Smooth muscle cell of the brain vasculature (primary cell): Measurements from ENCODE around the gene SHISA3.
"Not testable (repeated sequence)": the region's sequence is repeated elsewhere in the genome, so short reads cannot be mapped to it uniquely, and the experiment has no call there.

Experiments used
- DNase-seq: peaks from one replicate; pipeline ENCODE4 v3.0.0-alpha.2; 2012; ENCODE audit warnings: low read depth, low spot score

SHISA3 gene

DNA sequence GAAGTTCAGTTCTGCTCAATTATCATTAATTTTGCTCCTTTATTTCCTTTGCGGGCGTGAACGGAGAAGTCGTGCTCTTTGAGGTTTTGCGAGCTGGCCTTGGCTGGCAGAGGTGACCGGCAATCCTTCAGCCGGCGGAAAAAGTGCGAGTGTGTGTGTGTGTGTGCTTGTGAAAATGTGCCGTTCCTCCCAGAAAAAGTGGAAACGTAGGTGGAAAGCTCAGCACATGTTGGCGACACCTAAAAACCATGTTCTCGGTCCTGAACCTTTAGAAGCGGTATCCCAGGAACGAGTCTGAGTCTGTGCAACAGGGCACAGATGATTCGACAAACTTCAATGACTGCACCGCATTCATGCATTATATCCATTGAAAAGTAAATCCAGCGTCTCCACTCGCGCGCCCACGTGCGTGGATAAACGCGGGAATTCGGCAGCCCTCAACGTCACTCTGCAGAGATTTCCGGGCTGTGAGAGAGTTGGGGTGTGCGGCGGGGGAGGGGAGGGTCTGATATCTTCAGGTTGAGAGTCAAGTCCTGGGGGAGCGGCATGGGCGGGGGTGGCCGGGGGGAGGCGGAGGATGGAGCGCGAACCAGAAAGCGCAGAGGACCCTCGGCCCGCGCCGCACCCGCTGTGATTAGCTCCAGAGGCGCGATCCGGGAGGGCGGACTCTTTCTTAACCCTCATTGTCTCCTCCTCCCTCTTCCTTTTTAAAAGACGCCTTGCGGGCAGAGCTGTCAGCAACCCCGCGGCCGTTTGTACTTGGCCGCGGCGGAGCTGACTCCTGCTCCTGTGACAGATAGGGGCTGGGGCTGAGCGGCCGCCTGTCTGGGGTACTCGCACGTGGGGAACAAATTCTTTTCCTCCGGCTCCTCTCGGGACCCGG is at the start of gene SHISA3:
Gene SHISA3, plus strand, starts transcription at position 737 of the 883 bp plus-strand sequence. CDS start 569 bp downstream, outside the sequence.
- DNase-seq, result no peak

DNA sequence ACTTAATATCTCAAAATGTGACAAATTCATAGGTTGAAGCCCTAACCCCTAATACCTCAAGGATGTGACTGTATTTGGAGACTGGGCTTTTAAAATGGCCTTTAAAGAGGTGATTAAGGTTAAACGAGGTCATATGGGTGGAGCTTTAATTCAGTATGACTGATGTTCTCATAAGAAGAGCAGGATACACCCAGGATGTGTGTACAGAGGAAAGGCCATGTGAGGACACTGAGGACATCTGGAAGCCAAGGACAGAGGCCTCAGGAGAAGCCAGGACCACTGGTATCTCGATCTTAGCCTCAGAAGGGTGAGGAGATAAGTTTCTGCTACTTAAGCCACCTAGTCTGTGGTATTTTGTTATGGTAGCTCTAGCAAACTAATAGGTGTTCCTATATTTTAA is 49.0 kb upstream of the SHISA3 start:
- DNase-seq, result no peak

- no peak for DNase-seq
Observed at GRCh38 chr4:42348692-42349091, 48.6 kb upstream of the SHISA3 start.

GRCh38 chr4:42350611-42351182 is 46.6 kb upstream of the SHISA3 start:
- DNase-seq, result no peak

DNA sequence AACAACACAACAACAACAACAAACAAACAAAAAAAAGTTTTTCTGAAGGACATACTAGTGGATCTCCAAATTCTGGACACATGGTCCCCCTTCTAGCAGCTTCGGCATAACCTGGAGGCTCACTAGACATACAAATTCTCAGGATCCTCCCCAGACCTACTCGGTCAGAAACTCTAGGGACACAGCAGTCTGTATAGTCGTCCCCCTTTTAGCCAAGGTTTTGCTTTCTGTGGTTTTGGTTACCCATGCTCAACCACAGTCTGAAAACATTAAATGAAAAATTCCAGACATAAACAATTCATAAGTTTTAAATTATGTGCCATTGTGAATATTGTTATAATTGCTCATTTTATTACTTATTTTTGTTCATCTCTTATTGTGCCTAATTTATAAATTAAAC is 45.2 kb upstream of the SHISA3 start:
- DNase-seq, result no peak

GRCh38 chr4:42357325-42357724 is 40.0 kb upstream of the SHISA3 start:
- DNase-seq, result no peak

DNA sequence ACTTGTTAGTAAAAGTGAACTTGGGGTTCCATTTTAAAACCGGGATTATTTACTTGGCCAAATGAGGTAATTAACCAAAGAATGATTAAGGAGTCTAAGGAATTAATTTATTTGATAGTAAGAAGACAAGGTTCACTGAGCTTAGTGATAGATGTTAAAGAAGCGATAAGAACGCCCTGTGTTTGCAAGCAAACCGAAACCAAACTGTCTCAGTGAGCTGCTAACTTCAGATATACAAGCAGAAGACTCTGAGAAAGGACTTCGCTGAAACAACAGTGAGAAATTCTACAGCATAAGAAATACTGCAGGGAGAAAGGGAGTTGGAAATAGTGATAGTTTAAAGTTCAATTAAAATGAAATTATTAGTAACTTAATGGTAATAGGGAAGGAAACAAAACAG is 37.6 kb upstream of the SHISA3 start:
- DNase-seq, result no peak

DNA sequence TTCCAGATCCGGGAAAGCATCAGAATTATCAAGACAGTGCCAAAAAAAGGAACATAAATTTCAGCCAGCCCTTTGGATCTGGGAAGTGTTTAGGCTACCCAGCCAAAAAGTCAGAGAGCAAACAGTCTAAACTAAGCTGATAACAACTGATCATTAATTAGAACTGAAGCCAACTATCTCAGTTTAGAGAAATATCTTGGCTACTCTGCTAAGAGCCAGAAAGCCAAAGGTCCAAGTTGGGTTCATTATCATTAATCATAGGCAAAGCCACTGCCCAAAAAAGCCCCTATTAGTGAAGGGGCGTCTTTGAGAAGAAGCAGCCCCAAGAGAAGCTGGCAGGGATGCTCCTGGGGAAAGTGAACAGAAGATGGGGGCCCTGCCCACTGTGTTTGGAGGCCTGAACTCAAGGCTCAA is 37.0 kb upstream of the SHISA3 start:
- DNase-seq, result no peak

DNA sequence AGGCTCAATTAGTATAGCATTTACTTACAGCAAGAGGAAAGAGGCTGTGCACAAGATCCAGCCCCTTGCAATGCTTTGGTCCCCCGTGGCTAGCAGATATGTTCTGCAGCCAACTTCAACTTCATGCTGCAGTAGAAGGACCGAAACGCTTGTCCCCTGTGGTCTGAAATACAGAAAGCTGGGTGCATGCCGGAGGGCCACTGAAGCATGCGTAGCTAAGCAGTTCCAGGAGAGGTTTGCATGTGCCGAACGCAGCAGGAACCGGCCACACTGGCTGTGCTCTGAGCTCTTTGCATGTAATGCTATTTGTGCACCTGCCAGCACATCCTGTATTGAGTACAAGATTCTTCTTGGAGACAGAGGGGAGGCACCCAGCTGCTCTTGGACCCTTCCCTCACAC is 35.8 kb upstream of the SHISA3 start:
- no peak for DNase-seq

GRCh38 chr4:42362591-42362990 is 34.7 kb upstream of the SHISA3 start:
- DNase-seq, result no peak

DNA sequence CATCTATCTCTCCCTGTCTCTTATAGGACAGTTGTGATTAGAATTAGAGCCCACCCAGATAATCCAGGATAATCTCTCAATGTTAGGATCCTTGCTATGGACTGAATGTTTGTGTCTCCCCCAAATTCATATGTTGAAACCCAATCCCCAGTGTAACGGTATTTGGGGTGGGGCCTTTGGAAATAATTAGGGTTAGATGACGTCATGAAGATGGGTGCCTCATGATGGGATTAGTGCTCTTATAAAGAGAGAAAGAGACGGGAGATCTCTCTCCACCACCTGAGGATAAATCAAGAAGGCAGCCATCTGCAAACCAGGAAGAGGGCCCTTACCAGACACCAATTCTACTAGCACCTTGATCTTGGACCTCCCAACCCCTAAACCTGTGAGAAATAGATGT is 33.7 kb upstream of the SHISA3 start:
- no peak for DNase-seq

DNA sequence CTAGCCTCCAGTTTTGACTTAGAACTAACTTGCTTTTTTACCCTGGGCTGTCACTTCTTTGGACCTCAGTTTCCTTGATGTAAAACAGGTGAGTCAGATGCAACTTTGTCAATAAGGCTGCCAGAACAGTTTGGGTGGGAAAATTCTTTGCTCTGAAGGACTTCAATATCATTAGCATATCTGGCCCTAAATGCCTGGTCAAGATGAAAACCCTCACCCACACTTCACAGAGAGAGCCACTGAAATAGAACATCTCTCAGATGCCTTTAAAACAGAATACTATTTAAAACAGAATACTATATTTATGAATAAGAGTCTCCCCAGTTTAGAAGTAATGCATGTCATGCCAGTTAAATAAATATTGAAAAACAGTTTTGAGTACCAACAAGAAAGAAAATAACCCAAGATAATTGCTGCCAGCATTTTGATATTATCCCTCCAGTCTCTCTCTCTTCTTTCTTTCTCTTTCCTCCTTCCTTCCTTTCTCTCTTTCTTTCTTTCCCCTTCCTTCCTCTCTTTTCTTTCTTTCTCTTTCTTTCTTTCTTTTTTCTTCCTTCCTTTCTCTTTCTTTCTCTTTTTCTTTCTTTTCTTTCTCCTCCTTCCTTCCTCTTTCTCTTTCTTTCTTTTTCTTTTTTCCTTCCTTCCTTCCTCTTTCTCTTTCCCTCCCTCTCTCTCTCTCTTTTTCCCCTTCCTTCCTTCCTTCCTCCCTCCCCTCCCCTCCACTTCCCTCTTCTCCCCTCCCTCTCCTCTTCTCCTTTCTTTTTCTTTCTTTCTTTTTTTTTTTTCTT is 32.8 kb upstream of the SHISA3 start:
- DNase-seq, result no peak

DNA sequence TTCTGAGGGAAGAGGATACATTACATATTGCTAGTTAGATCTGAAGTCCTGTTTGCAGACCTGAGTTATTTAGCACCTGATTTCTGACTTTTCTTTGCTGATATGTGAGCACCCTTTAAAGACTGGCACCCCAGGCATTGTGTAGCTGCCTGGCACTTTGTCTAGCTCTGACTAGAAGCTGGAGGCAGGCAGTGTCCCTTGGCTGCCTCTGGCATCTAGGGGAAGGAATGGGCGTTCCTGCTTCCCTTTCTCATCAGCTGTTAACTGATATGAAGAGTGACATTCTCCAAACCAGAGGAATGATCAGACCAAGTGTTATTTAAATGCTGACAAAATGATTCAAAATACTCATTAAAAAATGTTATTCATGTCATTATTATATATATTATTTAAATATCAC is 30.3 kb upstream of the SHISA3 start:
- DNase-seq, result no peak

- DNase-seq, result no peak
Observed at GRCh38 chr4:42369489-42369888, 27.8 kb upstream of the SHISA3 start.

DNA sequence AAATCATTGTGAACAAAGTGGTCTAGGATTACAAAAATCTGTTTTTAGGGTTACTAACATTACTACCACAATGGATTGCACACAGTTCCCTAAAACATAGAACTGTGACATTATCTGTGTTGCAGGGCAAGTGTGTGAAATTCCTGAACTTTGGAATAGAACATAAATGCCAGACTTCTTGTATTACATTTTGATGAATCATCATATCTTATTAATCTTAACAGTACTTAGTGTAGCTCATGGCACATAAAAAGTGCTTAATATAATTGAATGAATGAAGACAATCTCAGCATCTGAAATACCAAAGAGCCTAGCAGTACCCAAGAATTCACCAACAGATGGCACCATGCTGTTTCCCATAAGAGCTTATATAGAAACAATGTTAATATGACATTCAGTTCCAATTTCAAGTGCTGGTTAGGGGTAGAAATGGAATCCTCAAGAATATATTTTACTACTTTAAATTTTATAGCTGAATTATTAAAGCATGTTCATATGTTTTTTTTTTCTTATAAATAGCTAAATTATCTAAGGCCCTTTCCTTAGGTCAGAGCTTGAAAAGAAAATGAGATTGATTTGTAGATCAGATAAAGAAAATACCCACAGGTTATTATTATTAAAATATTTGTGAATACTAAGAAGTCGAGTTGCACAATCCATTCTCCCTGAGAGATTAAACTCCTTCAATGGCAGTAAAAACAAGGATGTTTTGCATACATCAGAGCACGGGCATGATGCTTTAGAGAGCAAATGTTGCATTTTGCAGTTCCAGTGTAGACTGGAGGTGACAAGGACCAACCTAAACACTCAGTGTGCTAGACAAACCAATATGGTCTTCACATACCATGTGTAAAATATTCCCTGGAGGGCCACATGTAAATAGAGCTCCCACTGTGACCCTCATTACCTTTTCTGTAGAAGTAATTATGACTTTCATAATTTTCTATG is 25.7 kb upstream of the SHISA3 start:
- peak; percentile 18 for DNase-seq

- DNase-seq, result not testable (repeated sequence)
Observed at GRCh38 chr4:42372303-42372702, 25.0 kb upstream of the SHISA3 start.

GRCh38 chr4:42377497-42377896 is 19.8 kb upstream of the SHISA3 start:
- DNase-seq, result no peak

DNA sequence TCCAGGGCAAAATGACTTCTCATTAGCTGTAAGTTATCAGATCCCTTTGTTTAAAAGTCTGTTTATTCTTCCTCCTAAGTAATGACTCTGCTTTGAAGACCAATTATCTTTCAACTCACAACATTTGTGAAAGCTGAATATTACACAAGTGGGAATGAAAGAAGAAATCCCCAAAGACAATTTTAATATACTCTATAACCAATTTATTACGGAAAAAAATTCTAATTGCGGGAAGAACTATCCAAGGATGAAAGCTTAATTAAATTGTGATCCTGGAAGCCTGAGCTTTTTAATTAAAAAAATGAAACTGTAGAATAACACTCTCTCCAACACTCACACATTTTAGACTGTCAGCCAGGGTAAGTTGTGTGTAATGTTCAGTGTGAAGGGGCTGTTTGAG is 15.6 kb upstream of the SHISA3 start:
- DNase-seq, result no peak

DNA sequence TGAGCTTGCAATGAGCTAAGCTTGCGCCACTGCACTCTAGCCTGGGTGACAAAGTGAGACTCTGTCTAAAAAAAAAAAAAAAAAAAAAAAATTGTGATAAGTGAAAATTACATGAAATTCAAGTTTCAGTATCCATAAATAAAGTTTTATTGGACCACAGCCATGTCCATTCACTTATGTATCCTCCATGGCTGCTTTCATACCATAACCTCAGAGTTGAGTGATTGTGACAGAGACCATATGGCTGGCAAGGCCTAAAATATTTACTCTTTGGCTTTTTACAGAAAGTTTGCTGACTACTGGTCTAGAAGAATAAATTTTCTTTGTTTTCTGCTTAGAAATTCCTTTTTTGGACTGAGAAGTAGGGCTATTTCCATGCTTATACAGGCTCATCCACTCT is 11.8 kb upstream of the SHISA3 start:
- DNase-seq, result no peak

DNA sequence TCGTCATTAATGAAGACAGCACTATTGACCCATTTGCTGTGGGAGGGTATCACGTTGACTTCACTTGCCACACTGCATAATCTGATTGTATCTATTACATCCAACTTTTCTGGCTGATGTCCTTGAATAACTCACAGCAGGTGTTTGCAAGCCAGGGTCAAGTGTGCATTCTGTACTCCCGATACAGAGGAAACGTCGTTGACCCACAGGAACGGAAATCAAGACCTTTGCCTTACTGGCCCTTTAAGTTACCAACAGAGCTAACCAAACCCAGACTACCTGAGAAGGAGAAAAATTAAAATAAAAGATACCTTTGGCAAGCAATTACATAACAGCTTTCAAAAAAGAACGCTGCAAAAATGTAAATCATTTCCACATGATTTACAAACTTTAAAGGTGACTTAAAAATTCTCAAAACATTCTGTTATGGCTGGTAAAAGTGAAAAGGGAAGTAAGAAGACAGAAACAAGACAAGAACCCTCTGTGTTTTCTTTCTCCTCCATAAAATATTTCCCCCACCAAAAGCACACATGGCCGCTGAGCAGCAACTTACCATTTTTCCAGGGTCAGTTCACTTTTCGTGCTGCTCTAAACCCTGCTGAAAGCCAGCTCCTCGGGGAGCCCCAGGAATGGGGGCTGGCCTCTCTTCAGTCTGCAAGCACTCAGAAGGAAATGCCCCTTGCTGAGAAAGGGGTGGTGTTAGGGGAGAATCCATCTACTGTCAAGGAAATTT is 6.5 kb upstream of the SHISA3 start:
- no peak for DNase-seq

- no peak for DNase-seq
Observed at GRCh38 chr4:42391355-42391664, 6.0 kb upstream of the SHISA3 start.
